HFFc6 (cell line): ENCODE data around the gene PDE1A. TPM values are rescaled to one million over a fixed set of nuclear protein-coding genes. Genes with fewer than 3 reads are reported as not detected.

ENCODE experiments used
- DNase-seq: peaks from one replicate; pipeline ENCODE4 v3.0.0-alpha.2; 2018
- H3K27ac Mint-ChIP-seq: 2 replicates; pipeline ENCODE4 v1.8.0; 2020; ENCODE audit warnings: mild to moderate bottlenecking, mixed read lengths
- H3K27me3 Mint-ChIP-seq: 2 replicates; pipeline ENCODE4 v1.8.0; 2021; ENCODE audit warnings: mild to moderate bottlenecking, moderate library complexity, mixed read lengths; ENCODE audit not compliant: insufficient read depth
- H3K36me3 Mint-ChIP-seq: 2 replicates; pipeline ENCODE4 v1.8.0; 2021; ENCODE audit warnings: low read depth, mixed read lengths
- H3K4me1 Mint-ChIP-seq: 2 replicates; pipeline ENCODE4 v1.8.0; 2020; ENCODE audit warnings: low read depth, mixed read lengths
- H3K4me3 Mint-ChIP-seq: 2 replicates; pipeline ENCODE4 v1.8.0; 2020; ENCODE audit warnings: mild to moderate bottlenecking, moderate library complexity, mixed read lengths
- H3K9me3 Mint-ChIP-seq: 2 replicates; pipeline ENCODE4 v1.8.0; 2020; ENCODE audit warnings: mild to moderate bottlenecking, mixed read lengths
- CTCF ChIP-seq: fragments of 200-600 bp; sonication (generic); IDR thresholded peaks from 2 replicates; pipeline ENCODE4 v1.5.0; 2021; ENCODE audit warnings: antibody characterized with exemption, mild to moderate bottlenecking
- total RNA-seq, 6 experiments: library from RNA; stranded (reverse); fragmentation: NEBNext Ultra II Directional; extraction: Animal tissue kit (Norgen Biotek cat#: 25700); gene quantifications; 2 replicates in 1 of 6; 3 replicates in 5 of 6; pipeline ENCODE4 v1.2.3, GENCODE V29; 2021

The PDE1A gene
- total RNA-seq, 6 experiments from 2014 or later: 2.7 to 8.0 (median 3.9) TPM

DNA sequence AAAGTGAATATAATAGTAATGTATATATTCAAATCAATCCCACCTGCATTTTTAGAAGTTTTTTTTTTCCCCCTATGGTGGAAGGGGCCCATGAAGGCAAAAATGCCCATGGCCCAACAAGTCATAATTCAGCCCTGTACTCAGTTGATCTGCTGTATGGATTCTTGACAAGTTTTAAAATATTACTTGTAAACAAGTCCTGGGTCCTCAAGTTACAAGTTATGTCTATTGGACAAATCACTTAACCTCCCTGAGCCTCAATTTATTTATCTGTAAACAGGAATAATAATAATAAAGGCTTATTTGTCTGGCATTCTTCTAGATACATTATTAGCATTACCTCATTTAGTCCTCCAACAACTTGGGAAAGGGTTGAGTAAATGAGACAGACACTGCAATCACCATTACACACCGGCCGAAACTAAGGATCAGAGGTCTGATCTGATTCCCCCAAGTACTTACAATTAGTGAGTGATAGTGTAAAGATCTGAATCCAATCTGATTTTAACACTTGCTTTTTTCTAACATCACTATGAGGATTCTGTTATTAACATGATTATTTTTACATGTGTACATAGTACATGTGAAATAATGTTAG, 66.1 kb downstream of the PDE1A start:
- Mint-ChIP-seq H3K27me3 (no peaks in the 10 kb centered on the region; the same call in 1 of the 2 replicates), H3K4me1 (peaks cover 29% of the 10 kb centered on the region)

DNA sequence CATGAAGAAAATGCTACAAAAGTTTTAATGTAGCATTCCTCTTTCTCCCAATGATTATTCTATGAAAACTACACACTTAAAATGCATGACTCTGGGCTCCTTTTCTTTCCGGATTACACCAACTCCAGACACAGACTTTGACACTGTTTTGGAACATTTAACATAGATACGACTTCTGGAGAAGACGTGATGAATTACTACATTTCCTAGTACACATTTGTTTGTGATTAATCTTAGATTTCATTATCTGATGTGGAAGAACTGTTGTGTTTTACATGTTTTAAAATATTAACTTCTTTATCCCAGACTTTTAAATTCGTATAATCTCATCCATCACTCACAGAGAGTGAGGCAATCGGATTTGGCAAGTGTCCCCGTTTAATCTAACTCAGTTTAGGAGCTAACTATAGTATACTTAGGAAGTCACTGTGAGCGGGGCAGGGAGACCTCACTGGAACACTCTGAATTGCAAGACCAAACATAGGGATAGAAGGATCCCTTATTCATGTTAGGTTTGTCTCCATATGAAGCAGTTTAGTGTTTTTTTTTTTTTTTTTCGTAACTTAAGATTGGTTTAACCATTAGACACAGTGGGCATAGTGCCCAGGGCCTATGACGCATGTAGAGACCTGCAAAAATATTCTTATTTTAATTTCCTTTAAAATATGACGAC, 66.7 kb downstream of the PDE1A start:
- Mint-ChIP-seq H3K36me3 (no peaks in the 10 kb centered on the region), H3K27me3 (no peaks in the 10 kb centered on the region; the same call in 1 of the 2 replicates), H3K4me1 (peaks cover 29% of the 10 kb centered on the region), H3K4me3 (peak overlapping the region; percentile 57), H3K27ac (peak overlapping the region; percentile 42), H3K9me3 (no peaks in the 10 kb centered on the region)
- no peak for DNase-seq
- no peak for TF ChIP-seq CTCF

More for the DNA sequence above, 66.1 kb downstream of the PDE1A start:
- Mint-ChIP-seq H3K4me3 (no peak overlapping the region), H3K9me3 (no peaks in the 10 kb centered on the region), H3K36me3 (no peaks in the 10 kb centered on the region), H3K27ac (no peak overlapping the region)
- DNase-seq: no peak
- TF ChIP-seq CTCF: no peak

DNA sequence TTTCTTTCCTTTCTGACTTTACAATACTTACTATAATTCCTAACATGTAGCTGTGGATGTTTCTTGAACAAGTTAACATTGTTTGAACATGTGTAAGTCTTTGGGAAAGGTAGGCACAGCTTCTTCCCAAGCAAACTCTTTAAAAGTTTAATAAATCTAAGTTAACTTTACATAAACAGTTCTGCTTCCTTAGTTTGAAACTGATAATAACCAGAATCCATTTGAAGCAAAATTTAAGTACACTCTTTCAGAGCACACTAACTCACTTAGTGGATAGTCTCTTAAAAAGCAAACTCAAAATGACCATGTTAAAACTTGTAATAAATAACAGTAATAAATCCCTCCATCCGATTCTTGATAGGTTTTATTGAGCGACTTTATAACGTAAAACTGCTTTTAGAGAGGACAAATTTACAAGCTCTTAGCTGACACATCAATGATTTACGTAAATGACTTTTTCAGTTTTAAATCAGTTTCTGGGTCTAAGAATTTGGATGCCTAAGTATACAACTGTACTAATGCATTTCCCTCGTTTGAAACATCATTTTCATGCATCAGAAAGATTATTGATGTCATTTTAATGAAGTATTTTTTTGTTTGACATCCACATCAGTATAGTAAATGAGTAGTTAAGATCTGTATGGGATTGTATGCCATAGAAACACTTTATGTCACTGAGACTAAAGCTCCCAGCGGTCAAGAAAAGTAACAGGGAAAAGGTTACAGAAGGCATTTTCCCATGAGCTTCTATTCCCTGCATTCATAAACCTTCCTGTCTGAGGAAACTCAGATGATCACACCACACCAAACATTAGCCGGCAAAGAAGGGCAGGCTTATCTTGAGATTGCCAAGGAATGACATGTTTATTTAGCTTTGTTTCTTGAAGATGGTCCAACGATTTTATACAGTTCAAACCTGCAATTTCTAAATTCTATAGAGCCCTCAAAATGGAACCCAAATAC, 67.5 kb downstream of the PDE1A start:
- no peaks in the 10 kb centered on the region for H3K9me3 Mint-ChIP-seq
- H3K4me3 Mint-ChIP-seq: peak overlapping the region; percentile 57
- H3K36me3 Mint-ChIP-seq: no peaks in the 10 kb centered on the region
- peak overlapping the region; percentile 42 for H3K27ac Mint-ChIP-seq
- H3K27me3 Mint-ChIP-seq: no peaks in the 10 kb centered on the region; the same call in 1 of the 2 replicates
- peaks cover 29% of the 10 kb centered on the region for H3K4me1 Mint-ChIP-seq
- no peak for TF ChIP-seq CTCF
- no peak for DNase-seq

DNA sequence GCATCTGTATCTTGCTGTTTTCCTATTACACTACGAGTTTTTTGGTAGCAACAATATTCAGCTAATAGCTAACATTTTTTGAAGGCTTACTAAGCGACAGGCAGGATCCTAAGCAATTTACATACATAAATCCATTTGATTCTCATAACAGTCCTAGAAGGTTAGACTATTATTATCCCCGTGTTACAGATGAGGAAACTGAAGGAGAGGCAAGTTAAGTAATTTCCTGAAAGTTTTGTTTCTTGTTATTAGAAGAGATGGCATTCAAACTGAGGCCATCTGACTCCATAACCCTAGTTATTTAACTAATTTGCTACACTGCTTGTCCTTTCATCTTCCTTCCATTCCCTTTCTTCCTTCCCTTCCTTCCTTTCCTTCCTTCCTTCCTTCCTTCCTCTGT, 68.2 kb downstream of the PDE1A start:
- no peaks in the 10 kb centered on the region; the same call in 1 of the 2 replicates for H3K27me3 Mint-ChIP-seq
- no peak overlapping the region for H3K27ac Mint-ChIP-seq

More for the DNA sequence above, 68.2 kb downstream of the PDE1A start:
- Mint-ChIP-seq H3K4me1 (peaks cover 29% of the 10 kb centered on the region), H3K36me3 (no peaks in the 10 kb centered on the region), H3K4me3 (no peak overlapping the region), H3K9me3 (no peaks in the 10 kb centered on the region)
- DNase-seq: no peak
- no peak for TF ChIP-seq CTCF
